Osteoblast (primary cell): ENCODE data around the gene CCBE1. TPM values are rescaled to one million over a fixed set of nuclear protein-coding genes. Genes with fewer than 3 reads are reported as not detected.

Experiments
- DNase-seq: peaks from one replicate; pipeline ENCODE4 v3.0.0; 2011; ENCODE audit warnings: low spot score, mixed read lengths; ENCODE audit not compliant: insufficient read length; ENCODE audit errors: missing footprints
- H2AFZ ChIP-seq: 2 replicates; pipeline ENCODE4 v1.6.0; 2011; ENCODE audit warnings: mild to moderate bottlenecking, low read length
- H3K27ac ChIP-seq: 2 replicates; pipeline ENCODE4 v1.5.1; 2011; ENCODE audit warnings: mild to moderate bottlenecking, low read depth, low read length, moderate library complexity
- H3K27me3 ChIP-seq: 2 replicates; pipeline ENCODE4 v1.6.0; 2012; ENCODE audit warnings: mild to moderate bottlenecking, control low read depth, inconsistent platforms, low read length, moderate library complexity; ENCODE audit not compliant: insufficient read depth
- H3K36me3 ChIP-seq: 2 replicates; pipeline ENCODE4 v1.5.1; 2011; ENCODE audit warnings: mild to moderate bottlenecking, low read length, control low read depth, moderate library complexity; ENCODE audit not compliant: insufficient read depth
- H3K4me1 ChIP-seq: 2 replicates; pipeline ENCODE4 v1.5.1; 2011; ENCODE audit warnings: mild to moderate bottlenecking, low read length, control low read depth, moderate library complexity; ENCODE audit not compliant: insufficient read depth
- H3K4me2 ChIP-seq: 2 replicates; pipeline ENCODE4 v1.6.0; 2011; ENCODE audit warnings: mild to moderate bottlenecking, low read length; ENCODE audit not compliant: insufficient read depth
- H3K4me3 ChIP-seq: fragments of 200-600 bp; sonication (generic); 3 replicates; pipeline ENCODE4 v1.5.1; 2012; ENCODE audit warnings: mild to moderate bottlenecking, low read length, inconsistent platforms; ENCODE audit not compliant: insufficient read depth
- H3K79me2 ChIP-seq: 2 replicates; pipeline ENCODE4 v1.6.0; 2012; ENCODE audit warnings: mild to moderate bottlenecking, low read length, control low read depth, inconsistent platforms; ENCODE audit not compliant: insufficient read depth
- H3K9me3 ChIP-seq: 2 replicates; pipeline ENCODE4 v1.5.1; 2011; ENCODE audit warnings: low read depth, low read length, control low read depth
- H4K20me1 ChIP-seq: 2 replicates; pipeline ENCODE4 v1.6.0; 2012; ENCODE audit warnings: mild to moderate bottlenecking, low read length, control low read depth; ENCODE audit not compliant: insufficient read depth
- CTCF ChIP-seq: IDR thresholded peaks from 2 replicates; pipeline ENCODE4 v1.5.1; 2011; ENCODE audit warnings: mild to moderate bottlenecking, low read depth, low read length, moderate library complexity; ENCODE audit errors: extremely low read depth
- total RNA-seq: library from RNA; depleted of rRNA; stranded (reverse); fragments of >200 nt; gene quantifications from 2 replicates; pipeline ENCODE4 v1.2.3, GENCODE V29; 2012

Gene CCBE1
- total RNA-seq, 1 donor, result 51.4 TPM

- no peak overlapping the region for H3K4me2 ChIP-seq
- no peak overlapping the region for H3K4me3 ChIP-seq
- peaks cover 45% of the 10 kb centered on the region for H4K20me1 ChIP-seq
- H3K27me3 ChIP-seq, result no peaks in the 10 kb centered on the region
- H3K9me3 ChIP-seq, result no peaks in the 10 kb centered on the region
- no peak overlapping the region for H3K27ac ChIP-seq
- peak; percentile 27 for DNase-seq
- H3K4me1 ChIP-seq, result peaks cover 22% of the 10 kb centered on the region
- TF ChIP-seq CTCF, result no peak
- H3K79me2 ChIP-seq, result peaks cover 95% of the 10 kb centered on the region
- H3K36me3 ChIP-seq, result peaks cover 3% of the 10 kb centered on the region
- H2AFZ ChIP-seq, result no peak overlapping the region
These were observed 84.8 kb downstream of the CCBE1 start for GRCh38 chr18:59612381-59612780.

- Histone ChIP-seq H3K36me3 (peaks cover 3% of the 10 kb centered on the region), H3K27me3 (no peaks in the 10 kb centered on the region), H3K4me3 (no peak overlapping the region), H3K4me1 (peaks cover 24% of the 10 kb centered on the region), H2AFZ (no peak overlapping the region), H3K27ac (no peak overlapping the region), H3K9me3 (no peaks in the 10 kb centered on the region), H3K79me2 (peaks cover 84% of the 10 kb centered on the region), H3K4me2 (no peak overlapping the region), H4K20me1 (peaks cover 39% of the 10 kb centered on the region)
- no peak for DNase-seq
- no peak for TF ChIP-seq CTCF
These were observed 86.6 kb downstream of the CCBE1 start for GRCh38 chr18:59610546-59611140.

GRCh38 chr18:59609654-59610053 lies 87.6 kb downstream of the CCBE1 start:
- H3K27ac ChIP-seq, result no peak overlapping the region
- H3K4me1 ChIP-seq, result peaks cover 33% of the 10 kb centered on the region
- DNase-seq, result no peak
- H3K4me3 ChIP-seq, result no peak overlapping the region
- peaks cover 41% of the 10 kb centered on the region for H4K20me1 ChIP-seq
- H3K36me3 ChIP-seq, result no peaks in the 10 kb centered on the region
- no peaks in the 10 kb centered on the region for H3K27me3 ChIP-seq
- no peak for TF ChIP-seq CTCF
- H2AFZ ChIP-seq, result no peak overlapping the region
- H3K9me3 ChIP-seq, result no peaks in the 10 kb centered on the region
- peaks cover 84% of the 10 kb centered on the region for H3K79me2 ChIP-seq
- H3K4me2 ChIP-seq, result no peak overlapping the region

GRCh38 chr18:59607471-59607870 lies 89.8 kb downstream of the CCBE1 start:
- Histone ChIP-seq H3K36me3 (peaks cover 5% of the 10 kb centered on the region), H3K79me2 (peaks cover 87% of the 10 kb centered on the region), H3K9me3 (no peaks in the 10 kb centered on the region), H4K20me1 (peaks cover 50% of the 10 kb centered on the region), H3K4me2 (peak overlapping the region; percentile 57), H3K4me3 (no peak overlapping the region), H3K4me1 (peaks cover 34% of the 10 kb centered on the region), H2AFZ (no peak overlapping the region), H3K27ac (peak overlapping the region; percentile 64), H3K27me3 (no peaks in the 10 kb centered on the region)
- DNase-seq, result no peak
- no peak for TF ChIP-seq CTCF
